Psoas muscle (tissue), 8 donors: Measurements from ENCODE around the gene VDR. TPM values are rescaled to one million over a fixed set of nuclear protein-coding genes. Genes with fewer than 3 reads are reported as not detected.

ENCODE experiments used
- ATAC-seq, 4 donors: fragments of 200-7000 bp; cut with Tn5 transposase; one replicate each; pipeline ENCODE4 v1.9.1; 2020; ENCODE audit warnings: moderate library complexity in 3 of 4, mild to moderate bottlenecking in 2 of 4
- DNase-seq, 2 donors: peaks; one replicate each; pipeline ENCODE4 v3.0.0-alpha.2; 2020
- H3K27ac ChIP-seq: fragments of 200-600 bp; one replicate; pipeline ENCODE4 v1.8.0; 2022
- H3K27me3 ChIP-seq, 3 donors: fragments of 200-600 bp in 1 of 3; one replicate each; pipeline versions ENCODE4 v1.6.1 to v1.8.0; 2013 to 2022; ENCODE audit warnings: low read length in 2 of 3, mild to moderate bottlenecking in 2 of 3, moderate library complexity in 1 of 3; ENCODE audit not compliant: insufficient read depth in 3 of 3
- H3K36me3 ChIP-seq, 2 donors: fragments of 200-600 bp in 1 of 2; one replicate each; pipeline versions ENCODE4 v1.6.1 to v1.8.0; 2013 to 2022; ENCODE audit warnings: low read depth in 1 of 2, mild to moderate bottlenecking in 1 of 2, moderate library complexity in 1 of 2; ENCODE audit not compliant: insufficient read depth in 1 of 2
- H3K4me1 ChIP-seq: fragments of 200-600 bp; one replicate; pipeline ENCODE4 v1.8.0; 2022
- H3K4me3 ChIP-seq: fragments of 200-600 bp; one replicate; pipeline ENCODE4 v1.8.0; 2022; ENCODE audit warnings: mild to moderate bottlenecking
- H3K9me3 ChIP-seq: fragments of 200-600 bp; one replicate; pipeline ENCODE4 v1.8.0; 2022
- CTCF ChIP-seq: fragments of 200-600 bp; IDR thresholded peaks from one replicate; pipeline ENCODE4 v1.8.0; 2022; ENCODE audit warnings: antibody characterized with exemption
- WGBS, 3 donors: extraction: QIAGEN DNeasy Blood & Tissue Kit; methylation state at CpG; one replicate each; pipeline versions ENCODE4 v1.1.6 to v1.1.7; 2013; 5-methylcytosine and 5-hydroxymethylcytosine counted together
- intact Hi-C, 2 donors: fragments of 100-400 bp; cut with DNase I; formaldehyde crosslinking; loops; one replicate each; pipeline versions ENCODE4 v1.11.0 to v1.14.2; 2022
- polyA plus RNA-seq, 3 donors: library from polyadenylated mRNA; stranded (reverse); fragments of 200-250 nt; gene quantifications; one replicate each; pipeline ENCODE4 v1.2.3, GENCODE V29; 2013
- total RNA-seq, 4 donors: library from RNA; stranded (reverse); fragmentation: NEBNext Ultra II Directional in 2 of 4; extraction: Animal tissue kit (Norgen Biotek cat#: 25700) in 2 of 4; gene quantifications; one replicate each; pipeline versions ENCODE4 v1.2.1 to v1.2.4, GENCODE V29; 2021 to 2023
- donor health status: healthy with polysubstance abuse.
- donor health status: DM: no; HTN: no; CAD: no; lungs with moderate emphysema.
- donor health status: Bipolar disorder and iron deficiency.
- donor health status: healthy.
- donor health status: DM: yes; HTN: yes; CAD: no.
- donor health status: DM: no; HTN: no; CAD: no.
- donor health status: DM: no; HTN: no; CAD: no.
- donor health status: DM: yes; HTN: yes; CAD: no.

VDR gene
- total and polyA plus RNA-seq, 7 donors = 0.62 to 6.1 (median 3.0) TPM

GRCh38 chr12:47885012-47885501, 19.7 kb downstream of the VDR start:
- Histone ChIP-seq H3K4me1 (no peaks in the 10 kb centered on the region), H3K36me3 (no peaks in the 10 kb centered on the region), H3K9me3 (no peaks in the 10 kb centered on the region), H3K4me3 (no peak overlapping the region), H3K27ac (no peak overlapping the region), H3K27me3 (no peaks in the 10 kb centered on the region)
- intact Hi-C loops = no loop called here
- ATAC-seq = no peak
- TF ChIP-seq CTCF = no peak
- no peak for DNase-seq
- 89 to 93% (median 92%) methylated on average over 10 of the region's 10 CpGs for WGBS, 3 donors

DNA sequence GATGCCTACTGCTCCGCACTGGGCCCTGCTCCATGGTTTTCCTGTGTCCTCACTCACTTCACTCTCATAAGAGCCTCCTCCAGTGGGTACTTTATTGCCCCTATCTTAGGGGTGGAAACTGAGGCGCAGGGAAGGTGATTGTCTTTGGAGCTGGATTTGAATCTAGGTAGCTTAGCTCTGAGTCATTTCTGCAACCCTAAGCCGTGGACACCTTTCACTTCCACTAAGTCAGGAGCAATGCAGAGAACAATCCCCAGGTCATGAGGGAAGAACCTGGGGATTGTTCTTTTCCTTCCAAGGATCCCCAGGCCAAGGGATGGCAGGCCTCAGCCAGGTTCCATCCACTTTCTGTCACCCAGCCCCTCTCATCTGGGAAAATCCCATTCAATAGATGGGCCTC, 20.3 kb downstream of the VDR start:
- ATAC-seq = no peak
- Histone ChIP-seq H3K9me3 (no peaks in the 10 kb centered on the region), H3K27me3 (no peaks in the 10 kb centered on the region), H3K4me1 (no peaks in the 10 kb centered on the region), H3K36me3 (no peaks in the 10 kb centered on the region), H3K27ac (no peak overlapping the region), H3K4me3 (no peak overlapping the region)
- WGBS, 3 donors = 73 to 76% (median 73%) methylated on average over 3 of the region's 3 CpGs
- TF ChIP-seq CTCF = no peak
- intact Hi-C loops = no loop called here
- no peak for DNase-seq

DNA sequence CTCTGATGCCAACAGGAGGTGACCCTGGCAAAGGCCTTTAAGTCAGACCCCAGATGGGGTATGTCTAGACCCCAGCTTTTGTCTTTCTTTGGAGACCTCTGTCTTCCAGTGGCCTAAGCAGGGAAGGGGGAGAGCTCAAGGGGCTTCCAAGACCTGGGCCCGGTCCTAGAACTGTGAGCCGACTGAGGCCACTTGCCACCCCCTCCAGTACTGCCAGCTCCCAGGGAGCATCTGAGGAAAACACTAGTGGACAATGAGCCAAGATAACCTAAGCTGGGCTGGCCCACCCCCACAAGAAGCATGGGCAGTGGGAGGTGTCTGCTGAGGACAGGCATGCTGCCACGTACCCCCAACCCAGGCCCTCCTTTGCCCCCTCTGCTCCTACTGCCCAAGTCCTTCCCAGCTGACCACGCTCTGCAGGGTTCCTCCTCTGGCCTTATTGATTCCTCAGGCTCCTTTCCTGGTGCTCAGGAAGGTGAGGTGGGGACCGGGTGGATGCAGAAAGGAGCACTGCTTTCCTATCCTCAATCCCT, 21.1 kb downstream of the VDR start:
- no peak overlapping the region for H3K4me3 ChIP-seq
- no peak for ATAC-seq
- intact Hi-C loops = no loop called here
- no peaks in the 10 kb centered on the region for H3K27me3 ChIP-seq
- no peaks in the 10 kb centered on the region for H3K36me3 ChIP-seq
- no peaks in the 10 kb centered on the region for H3K4me1 ChIP-seq
- WGBS, 3 donors = 82 to 84% (median 82%) methylated on average over 5 of the region's 5 CpGs
- TF ChIP-seq CTCF = no peak
- no peak for DNase-seq
- H3K9me3 ChIP-seq = no peaks in the 10 kb centered on the region
- H3K27ac ChIP-seq = no peak overlapping the region

- ATAC-seq (no peak), DNase-seq (no peak)
- intact Hi-C loops = no loop called here
- Histone ChIP-seq H3K9me3 (no peaks in the 10 kb centered on the region), H3K27ac (no peak overlapping the region), H3K27me3 (no peaks in the 10 kb centered on the region), H3K4me1 (no peaks in the 10 kb centered on the region), H3K4me3 (no peak overlapping the region), H3K36me3 (peaks cover 0 to 6% of the 10 kb centered on the region in 2 donors)
- WGBS, 3 donors = 61 to 70% (median 69%) methylated on average over 16 of the region's 16 CpGs
- TF ChIP-seq CTCF = no peak
Observed at GRCh38 chr12:47882781-47883546, 21.8 kb downstream of the VDR start.
